GM21825 (cell line): ENCODE results near the gene ACSL3.
"Not testable (repeated sequence)": the region's sequence is repeated elsewhere in the genome, so short reads cannot be mapped to it uniquely, and the experiment has no call there.

ENCODE experiments used
- ATAC-seq: cut with Tn5 transposase; IDR thresholded peaks from one replicate; pipeline ENCODE4 v1.9.1; 2021; ENCODE audit warnings: mild to moderate bottlenecking, moderate library complexity; ENCODE audit not compliant: unreplicated experiment

The ACSL3 gene

DNA sequence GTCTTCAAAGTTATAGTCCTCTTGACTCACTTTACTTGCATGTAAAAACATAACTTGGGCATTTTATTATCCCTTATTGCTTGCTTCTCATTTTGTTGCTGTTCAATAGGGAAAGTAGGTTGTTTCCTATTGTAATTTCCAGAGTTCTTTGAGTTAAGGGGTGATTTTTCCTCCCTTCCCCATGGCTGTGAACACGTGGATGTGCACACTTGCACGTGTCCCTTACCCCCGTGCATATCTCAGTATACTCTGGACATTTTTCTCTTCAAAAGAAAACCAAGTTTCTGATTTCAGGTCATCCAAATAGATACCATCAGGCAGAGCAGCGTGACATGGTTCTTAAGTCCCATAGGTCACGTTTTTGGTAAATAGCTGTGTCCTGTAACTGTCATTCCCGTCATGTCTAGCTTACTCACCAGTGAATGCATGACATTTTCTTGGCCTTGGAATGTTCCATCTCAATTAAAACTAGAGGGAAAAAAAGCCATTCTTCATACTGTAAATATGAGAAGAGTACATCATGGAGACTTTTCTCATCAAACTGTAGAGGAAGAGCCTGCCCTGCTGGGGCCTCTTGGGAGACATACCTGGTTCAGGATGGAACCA lies 107.8 kb downstream of the ACSL3 start:
- no peak for ATAC-seq

DNA sequence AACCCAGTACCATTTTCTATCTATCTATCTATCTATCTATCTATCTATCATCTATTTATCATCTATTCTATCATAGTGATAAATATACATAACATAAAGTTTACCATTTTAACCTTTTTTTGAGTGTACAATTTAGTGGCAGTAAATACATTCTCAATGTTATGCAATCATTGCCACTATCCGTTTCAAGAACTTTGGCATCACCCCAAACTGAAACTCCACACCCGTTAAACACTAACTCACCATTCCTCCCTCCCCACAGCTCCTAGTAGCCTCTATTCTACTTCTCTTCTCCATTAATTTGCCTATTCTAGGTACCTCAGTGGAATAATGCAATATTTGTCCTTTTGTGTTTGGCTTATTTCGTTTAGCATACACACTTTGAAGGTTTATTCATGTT lies 108.7 kb downstream of the ACSL3 start:
- no peak for ATAC-seq

DNA sequence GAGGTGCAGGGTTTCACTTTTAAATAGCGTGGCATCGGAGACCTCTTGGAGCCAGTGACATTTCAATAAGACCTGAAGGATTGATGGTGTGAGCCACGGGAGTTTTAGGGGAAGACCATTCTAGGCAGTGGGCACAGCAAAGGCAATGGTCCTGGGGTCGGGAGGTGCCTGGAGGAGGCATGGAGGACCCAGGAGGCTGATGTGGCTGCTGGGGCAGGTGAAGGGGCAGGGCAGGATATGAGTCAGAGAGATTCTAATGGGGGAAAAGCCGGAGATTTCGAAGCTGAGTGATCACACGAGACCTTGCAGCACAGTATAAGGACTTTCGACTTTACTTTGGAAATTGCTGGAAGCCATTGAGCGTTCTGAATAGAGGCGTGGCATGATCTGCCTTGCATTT lies 111.6 kb downstream of the ACSL3 start:
- ATAC-seq: no peak

DNA sequence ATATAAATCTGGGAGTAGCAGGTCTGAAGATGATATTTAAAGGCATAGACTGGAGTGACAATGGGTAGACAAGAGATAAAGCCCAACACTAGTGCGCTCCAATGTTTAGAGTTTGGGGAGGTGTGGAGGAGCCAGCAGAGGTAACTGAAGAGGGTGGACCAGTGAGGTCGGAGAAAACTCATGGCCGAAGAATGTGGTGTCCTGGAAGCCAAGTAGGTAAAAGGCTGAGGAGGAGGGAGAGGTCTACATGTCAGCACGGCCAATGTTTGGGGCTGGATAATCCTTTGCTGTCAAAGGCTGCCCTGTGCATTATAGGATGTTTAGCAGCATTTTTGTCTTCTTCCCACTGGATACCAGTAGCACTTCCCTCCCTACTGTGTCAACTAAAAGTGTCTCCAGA lies 112.4 kb downstream of the ACSL3 start:
- ATAC-seq: no peak

DNA sequence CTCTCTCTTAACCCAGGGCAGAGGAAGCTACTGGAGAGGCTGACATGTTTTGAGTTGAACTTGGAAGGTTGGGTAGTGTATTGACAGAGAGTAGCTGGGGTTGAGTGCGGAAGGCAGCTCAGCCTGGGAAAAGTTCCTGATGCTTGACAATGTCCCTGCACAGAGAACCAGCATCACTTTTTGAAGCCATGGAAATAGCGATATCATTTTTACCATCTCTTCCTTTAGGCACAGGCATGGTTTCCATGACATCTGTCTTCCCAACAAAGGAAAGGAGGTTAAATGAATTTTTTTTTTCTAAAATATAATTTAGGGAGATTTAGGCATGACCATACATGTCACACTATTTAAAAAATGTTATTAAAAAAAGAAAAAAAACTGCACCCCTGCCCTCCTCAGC lies 112.9 kb downstream of the ACSL3 start:
- ATAC-seq: no peak

DNA sequence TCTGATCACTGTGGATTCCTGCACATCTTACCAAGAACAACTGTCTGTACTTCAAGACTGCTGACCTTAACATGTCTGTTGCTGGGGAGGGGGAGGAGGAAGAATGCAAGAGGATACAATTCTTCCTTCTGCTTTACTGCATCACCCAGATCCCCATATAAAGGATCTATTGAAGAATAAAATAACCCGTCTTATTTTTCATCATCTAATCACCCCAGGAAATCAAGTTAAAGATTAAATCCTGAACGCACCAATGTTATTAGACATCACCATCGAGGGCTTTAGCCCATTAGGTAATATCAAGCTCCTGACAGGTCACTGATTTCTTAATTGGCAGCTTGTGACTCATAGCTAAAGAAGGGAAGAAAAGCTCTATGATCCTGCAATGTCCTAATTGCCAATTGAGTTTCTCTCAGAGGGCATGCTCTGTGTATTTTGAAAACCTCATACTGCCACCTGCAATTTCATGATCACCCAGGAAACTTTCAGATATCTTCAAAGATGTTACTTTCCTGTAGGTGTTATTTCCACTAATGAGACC lies 115.8 kb downstream of the ACSL3 start:
- ATAC-seq: no peak

DNA sequence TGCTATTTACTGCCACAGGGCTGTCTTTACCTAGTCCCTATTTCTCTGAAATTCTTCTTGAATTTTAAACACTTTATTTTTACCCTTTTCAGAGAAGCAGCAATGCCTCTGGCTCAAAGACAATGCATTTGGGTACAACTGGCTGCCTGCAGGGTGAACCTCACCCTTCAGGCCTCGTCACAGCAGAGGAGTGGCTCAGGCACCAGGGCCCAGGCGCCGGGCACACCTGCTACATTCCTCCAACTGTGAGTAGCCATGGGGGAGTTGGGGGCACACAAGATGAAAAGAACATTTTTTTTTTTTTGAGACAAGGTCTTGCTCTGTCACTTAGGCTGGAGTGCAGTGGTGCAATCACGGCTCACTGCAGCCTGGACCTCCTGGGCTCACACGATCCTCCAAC lies 116.3 kb downstream of the ACSL3 start:
- ATAC-seq: no peak

DNA sequence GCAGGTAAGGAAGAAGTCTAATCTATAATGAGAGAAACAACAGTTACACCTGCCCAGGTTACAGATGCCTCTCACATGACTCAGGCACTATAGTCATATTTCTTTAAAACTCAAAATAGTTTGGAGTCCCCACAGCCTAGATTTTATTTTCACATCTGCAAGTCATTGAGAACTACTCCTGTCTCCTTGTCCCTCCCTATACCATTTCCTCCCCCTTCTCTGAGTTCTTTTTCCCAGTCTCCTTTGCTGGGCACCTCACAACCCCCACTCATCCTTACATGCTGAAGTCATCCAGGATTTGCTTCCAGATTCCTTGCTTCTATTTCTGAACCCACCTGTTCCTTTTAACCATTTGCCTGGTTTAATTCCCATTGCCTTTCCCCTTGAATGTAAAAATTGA lies 118.0 kb downstream of the ACSL3 start:
- ATAC-seq: no peak

DNA sequence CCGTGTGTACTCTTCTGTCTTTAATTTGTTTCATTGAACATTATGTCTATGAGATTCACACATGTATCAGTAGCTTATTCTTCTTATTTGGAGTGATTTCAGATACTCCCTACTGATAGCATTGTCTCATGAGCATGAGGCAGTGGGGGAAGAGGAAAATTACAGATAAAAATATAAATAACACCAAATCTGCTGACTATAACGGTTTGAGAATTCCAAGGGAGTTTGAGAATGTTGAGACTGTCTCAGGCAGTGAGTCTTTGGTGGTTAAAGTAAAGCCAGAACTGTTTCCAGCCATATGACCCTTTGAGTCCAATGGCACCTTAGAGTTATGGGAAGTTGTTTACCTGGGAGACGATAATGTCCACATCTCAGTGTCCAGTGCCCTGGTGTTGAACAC lies 118.6 kb downstream of the ACSL3 start:
- no peak for ATAC-seq

DNA sequence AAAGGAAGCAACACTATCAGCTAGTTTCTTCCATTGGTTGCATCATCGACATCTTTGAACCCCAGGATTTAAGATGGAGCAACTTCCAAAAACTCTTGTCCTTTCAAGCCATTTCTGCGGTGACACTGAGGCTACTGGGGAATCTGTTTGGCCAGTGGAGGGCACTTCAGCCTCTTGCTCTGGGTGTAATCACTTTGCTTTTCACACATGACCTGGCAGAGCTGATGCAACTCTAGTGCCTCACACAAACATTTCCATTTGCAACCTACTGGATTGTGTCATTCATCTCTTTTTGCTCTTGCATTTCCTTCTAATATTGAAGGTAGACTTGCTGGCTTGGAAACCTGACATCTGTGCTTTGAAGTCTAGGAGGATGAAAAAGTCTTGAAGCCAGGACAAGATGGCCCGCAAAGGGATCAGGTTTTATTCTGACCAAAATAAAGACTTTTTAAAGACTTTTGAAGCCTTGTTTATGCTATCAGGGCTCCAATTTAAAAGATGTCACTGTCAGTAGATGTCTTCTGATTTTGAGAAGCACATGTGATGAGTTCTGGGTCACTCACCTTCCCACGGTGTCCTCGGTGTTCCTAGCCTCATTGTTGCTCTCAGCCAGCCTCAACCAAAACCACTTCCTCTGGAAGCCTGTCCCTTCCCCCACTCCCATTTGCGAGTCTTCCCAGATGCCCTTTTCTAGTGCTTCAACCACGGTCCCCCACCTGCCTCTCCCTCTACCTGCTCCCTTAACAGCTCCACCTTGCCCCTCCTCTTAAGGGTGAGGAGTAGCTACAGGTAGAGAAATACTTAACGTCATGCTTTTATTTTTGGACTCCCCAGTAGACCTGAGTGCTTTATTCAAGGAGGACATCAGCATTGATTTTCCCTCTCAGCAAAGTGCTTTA lies 121.4 kb downstream of the ACSL3 start:
- ATAC-seq: no peak

DNA sequence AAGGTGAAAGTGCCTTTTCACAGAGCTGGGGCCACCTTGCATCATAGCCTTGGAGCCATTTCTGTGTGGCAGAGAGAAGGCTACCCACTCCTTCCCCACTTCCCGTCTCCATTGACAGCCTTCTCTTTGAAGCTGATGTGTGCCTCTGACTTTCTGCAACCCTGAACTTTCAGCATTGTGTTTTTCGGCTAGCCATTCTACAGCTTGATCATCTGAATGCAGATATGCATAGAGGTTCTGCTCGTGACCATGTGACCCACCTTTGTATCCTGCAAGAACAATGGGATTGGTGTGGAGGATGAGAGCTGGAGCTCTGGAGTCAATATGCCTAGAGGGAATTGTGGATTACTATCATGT lies 122.1 kb downstream of the ACSL3 start:
- ATAC-seq: no peak

DNA sequence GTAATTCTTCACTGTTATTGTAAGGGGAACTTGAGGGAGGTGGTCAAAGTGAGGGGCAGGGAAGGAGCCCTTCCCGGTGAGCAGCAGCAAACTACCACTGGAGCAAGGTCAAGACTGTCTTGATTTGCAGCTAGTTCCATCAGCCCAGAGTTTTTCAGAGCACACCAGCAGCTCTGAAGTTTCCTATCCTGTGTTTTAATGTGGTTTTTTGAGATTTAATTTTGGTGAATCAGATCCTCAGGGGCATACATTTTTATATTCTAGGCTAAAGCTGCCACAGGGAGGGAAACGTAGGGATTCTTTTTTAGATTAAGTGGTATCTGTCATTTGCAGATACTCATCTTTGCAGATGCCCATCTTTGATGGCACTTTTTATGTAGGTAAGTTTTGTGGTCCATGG lies 124.1 kb downstream of the ACSL3 start:
- ATAC-seq: no peak

DNA sequence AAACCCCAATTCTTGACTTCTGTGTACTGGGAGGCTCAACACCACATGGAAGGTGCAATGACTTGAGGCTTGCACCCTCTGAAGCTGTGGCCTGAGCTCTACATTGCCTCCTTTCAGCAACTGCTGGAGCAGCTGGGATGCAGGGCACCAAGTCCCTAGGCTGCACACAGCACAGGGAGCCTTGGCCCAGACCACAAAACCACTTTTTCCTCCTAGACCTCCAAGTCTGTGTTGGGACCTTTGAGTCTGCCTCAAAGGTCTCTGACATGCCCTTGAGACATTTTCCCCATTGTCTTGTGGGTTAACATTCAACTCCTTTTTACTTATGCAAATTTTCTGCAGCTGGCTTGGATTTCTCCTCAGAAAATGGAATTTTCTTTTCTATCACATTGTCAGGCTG lies 128.6 kb downstream of the ACSL3 start:
- no peak for ATAC-seq

DNA sequence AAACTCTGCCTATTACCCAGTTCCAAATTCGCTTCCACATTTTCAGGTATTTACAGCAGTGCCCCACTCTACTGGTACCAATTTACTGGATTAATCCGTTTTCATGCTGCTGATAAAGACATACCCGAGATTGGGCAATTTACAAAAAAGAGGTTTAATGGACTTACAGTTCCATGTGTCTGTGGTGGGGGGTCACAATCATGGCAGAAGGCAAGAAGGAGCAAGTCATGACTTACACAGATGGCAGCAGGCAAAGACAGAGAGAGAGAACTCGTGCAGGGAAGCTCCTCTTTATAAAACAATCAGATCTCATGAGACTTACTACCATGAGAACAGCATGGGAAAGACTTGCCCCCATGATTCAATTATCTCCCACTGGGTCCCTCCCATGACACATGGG lies 129.4 kb downstream of the ACSL3 start:
- ATAC-seq: not testable (repeated sequence)

DNA sequence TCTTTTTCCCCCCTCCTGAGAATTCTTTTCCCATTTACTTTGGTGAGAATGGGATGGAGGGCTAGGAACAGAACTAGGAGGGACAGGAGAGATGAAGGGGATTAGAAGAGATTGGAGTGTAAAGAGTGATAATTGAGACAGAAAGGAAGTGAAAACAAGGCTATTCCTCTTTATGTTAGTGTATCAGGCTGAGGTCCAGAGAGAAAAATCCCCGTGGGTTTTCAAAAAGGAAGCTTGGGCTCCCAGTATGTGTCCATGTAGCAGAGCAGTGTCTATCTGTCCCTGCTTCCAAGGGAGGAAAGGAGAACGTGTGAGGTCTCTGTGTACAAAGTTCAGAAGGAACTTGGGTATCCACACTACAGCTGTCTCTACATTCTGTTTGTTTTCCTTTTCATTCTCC lies 131.3 kb downstream of the ACSL3 start:
- no peak for ATAC-seq
